HFF-Myc (cell line): ENCODE data around the gene WDR18.

Experiments
- DNase-seq: peaks from one replicate; pipeline ENCODE4 v3.0.0-alpha.2; 2011; ENCODE audit warnings: low read depth; ENCODE audit errors: extremely low read depth
- H3K4me3 ChIP-seq: replicated peaks from 2 replicates; pipeline ENCODE4 v1.5.1; 2011; ENCODE audit warnings: low read depth, mild to moderate bottlenecking, control low read depth, low read length
- TF ChIP-seq, protein P1 (sequence below): IDR thresholded peaks from 2 replicates; pipeline ENCODE4 v1.5.1; 2012; ENCODE audit warnings: mild to moderate bottlenecking, low read depth, low read length, control low read depth; ENCODE audit errors: missing control alignments

WDR18 gene

DNA sequence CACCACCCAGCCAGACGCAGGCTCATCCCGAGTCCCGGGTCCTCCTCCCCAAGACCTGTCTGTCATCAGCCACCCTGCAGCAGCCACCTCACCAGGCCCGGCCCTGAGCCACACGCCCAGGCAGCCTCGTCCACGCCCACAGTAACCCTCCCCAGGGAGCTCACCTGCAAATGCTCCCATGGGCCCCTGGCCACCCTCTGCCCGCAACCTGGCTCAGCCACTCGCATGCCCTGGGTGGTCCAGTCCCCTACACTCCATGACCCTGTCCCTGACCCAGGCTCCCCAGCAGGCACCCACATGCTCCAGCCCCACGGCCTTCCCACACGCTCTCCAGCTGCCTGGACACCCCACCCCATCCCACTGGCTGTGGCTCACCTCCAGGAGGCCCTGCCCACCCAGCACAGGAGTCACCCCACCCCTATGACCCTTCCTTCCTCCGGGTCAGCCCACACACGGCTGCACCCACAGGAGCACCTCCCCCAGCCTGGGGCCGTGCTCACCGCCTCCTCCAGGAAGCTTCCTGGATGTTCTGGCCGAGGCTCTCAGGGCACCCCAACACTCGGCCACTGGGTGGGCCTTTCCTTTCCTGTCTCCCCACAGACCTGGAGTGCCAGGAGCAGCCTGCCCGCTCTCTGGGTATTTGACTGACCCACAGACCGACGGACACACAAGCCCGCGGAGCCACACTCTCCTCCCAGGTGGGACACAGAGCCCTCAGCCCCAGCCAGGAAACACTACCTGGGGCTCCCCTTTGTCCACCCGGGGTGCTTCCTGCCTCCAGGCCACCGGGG is 33.2 kb downstream of the WDR18 start:
- DNase-seq = no peak
- peak overlapping the region; percentile 95 for H3K4me3 ChIP-seq

GRCh38 chr19:1017906-1018305 is 33.8 kb downstream of the WDR18 start:
- TF ChIP-seq, protein P1, sequence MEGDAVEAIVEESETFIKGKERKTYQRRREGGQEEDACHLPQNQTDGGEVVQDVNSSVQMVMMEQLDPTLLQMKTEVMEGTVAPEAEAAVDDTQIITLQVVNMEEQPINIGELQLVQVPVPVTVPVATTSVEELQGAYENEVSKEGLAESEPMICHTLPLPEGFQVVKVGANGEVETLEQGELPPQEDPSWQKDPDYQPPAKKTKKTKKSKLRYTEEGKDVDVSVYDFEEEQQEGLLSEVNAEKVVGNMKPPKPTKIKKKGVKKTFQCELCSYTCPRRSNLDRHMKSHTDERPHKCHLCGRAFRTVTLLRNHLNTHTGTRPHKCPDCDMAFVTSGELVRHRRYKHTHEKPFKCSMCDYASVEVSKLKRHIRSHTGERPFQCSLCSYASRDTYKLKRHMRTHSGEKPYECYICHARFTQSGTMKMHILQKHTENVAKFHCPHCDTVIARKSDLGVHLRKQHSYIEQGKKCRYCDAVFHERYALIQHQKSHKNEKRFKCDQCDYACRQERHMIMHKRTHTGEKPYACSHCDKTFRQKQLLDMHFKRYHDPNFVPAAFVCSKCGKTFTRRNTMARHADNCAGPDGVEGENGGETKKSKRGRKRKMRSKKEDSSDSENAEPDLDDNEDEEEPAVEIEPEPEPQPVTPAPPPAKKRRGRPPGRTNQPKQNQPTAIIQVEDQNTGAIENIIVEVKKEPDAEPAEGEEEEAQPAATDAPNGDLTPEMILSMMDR = no peak
- H3K4me3 ChIP-seq = peak overlapping the region; percentile 95
- no peak for DNase-seq

More for the DNA sequence above, 33.2 kb downstream of the WDR18 start:
- TF ChIP-seq, protein P1 = no peak

- DNase-seq = no peak
- H3K4me3 ChIP-seq = peak overlapping the region; percentile 95
- TF ChIP-seq, protein P1 = no peak
Observed at GRCh38 chr19:1018393-1018792, 34.2 kb downstream of the WDR18 start.

DNA sequence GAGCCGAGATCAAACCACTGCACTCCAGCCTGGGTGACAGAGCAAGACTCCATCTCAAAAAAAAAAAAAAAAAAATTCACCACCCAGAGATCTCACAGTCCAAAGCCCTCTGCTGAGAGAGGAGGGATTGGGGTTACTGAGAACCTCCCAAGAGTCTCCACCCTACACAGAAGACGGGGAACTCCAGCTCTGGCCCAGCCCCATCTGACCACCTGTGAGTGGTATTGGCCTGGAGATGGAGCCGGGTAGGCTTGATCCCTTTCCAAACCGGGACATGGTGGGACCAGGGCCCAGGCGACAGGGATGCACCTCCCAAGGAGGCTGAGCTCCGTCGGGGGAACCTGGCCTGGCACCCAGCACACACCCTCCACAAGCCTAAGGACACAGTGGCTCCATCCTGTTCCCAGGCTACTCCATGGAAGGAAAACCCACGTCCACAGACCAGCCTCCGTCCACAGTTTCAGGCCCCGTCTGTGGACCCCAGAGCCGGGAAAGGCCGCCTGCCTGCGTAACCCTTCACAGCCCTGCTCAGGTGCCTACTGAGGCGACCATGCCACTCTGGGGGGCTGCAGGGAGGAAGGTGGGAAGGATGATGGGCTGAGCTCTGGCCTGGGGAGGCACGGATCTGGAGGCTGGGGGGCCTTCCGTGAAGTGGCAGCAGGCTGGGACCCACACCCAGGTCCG is 34.9 kb downstream of the WDR18 start:
- DNase-seq = no peak
- TF ChIP-seq, protein P1 = no peak
- peak overlapping the region; percentile 95 for H3K4me3 ChIP-seq

GRCh38 chr19:1019616-1019961 is 35.4 kb downstream of the WDR18 start:
- DNase-seq = no peak
- TF ChIP-seq, protein P1 = no peak
- peak overlapping the region; percentile 95 for H3K4me3 ChIP-seq

GRCh38 chr19:1019980-1020867 is 36.1 kb downstream of the WDR18 start:
- no peak for DNase-seq
- TF ChIP-seq, protein P1 = no peak
- H3K4me3 ChIP-seq = peak overlapping the region; percentile 95
